OCI-LY1 (cell line): ENCODE data around the gene DAAM2.

ENCODE experiments used
- CTCF ChIP-seq: fragments of 200-600 bp; sonication (generic), shearing (Covaris generic); IDR thresholded peaks from 2 replicates; pipeline ENCODE4 v1.5.1; 2017; ENCODE audit warnings: mild to moderate bottlenecking, antibody characterized with exemption, low read length, moderate library complexity, mixed read lengths
- EZH2 ChIP-seq: fragments of 200-600 bp; sonication (generic), shearing (Covaris generic); IDR thresholded peaks from 2 replicates; pipeline ENCODE4 v1.8.0; 2017; ENCODE audit warnings: borderline replicate concordance, mixed run types, mild to moderate bottlenecking, antibody characterized with exemption, low read length, moderate library complexity, mixed read lengths

- TF ChIP-seq CTCF, result no peak
- TF ChIP-seq EZH2, result no peak
These were observed 15.6 kb upstream of the DAAM2 start for GRCh38 chr6:39776581-39776980.
